Liver (tissue), 3 donors: ENCODE measurements around the gene FAM161A.

Experiments used
- EGR1 ChIP-seq, 2 donors: IDR thresholded peaks; 2 replicates each; pipeline ENCODE4 v1.6.1; 2016 to 2018; ENCODE audit warnings: antibody characterized with exemption in 2 of 2, low read depth in 2 of 2
- FOXA1 ChIP-seq: IDR thresholded peaks from 2 replicates; pipeline ENCODE4 v1.6.1; 2016; ENCODE audit warnings: antibody characterized with exemption
- HNF4A ChIP-seq, 2 donors: conservative IDR thresholded peaks; 2 replicates each; pipeline ENCODE4 v1.6.1; 2016; ENCODE audit warnings: antibody characterized with exemption in 2 of 2, mild to moderate bottlenecking in 2 of 2
- JUND ChIP-seq, 2 donors: IDR thresholded peaks; 2 replicates each; pipeline ENCODE4 v1.6.1; 2016; ENCODE audit warnings: antibody characterized with exemption in 2 of 2
- RAD21 ChIP-seq, 2 donors: IDR thresholded peaks; 2 replicates each; pipeline ENCODE4 v1.6.1; 2016; ENCODE audit warnings: antibody characterized with exemption in 2 of 2, mild to moderate bottlenecking in 2 of 2
- REST ChIP-seq: IDR thresholded peaks from 2 replicates; pipeline ENCODE4 v1.6.1; 2016; ENCODE audit warnings: antibody characterized with exemption, mild to moderate bottlenecking
- RXRA ChIP-seq, 2 donors: IDR thresholded peaks; 2 replicates each; pipeline ENCODE4 v1.6.1; 2017 to 2018; ENCODE audit warnings: antibody characterized with exemption in 2 of 2, mild to moderate bottlenecking in 1 of 2
- SP1 ChIP-seq: IDR thresholded peaks from 2 replicates; pipeline ENCODE4 v1.6.1; 2018; ENCODE audit warnings: antibody characterized with exemption, mild to moderate bottlenecking
- TAF1 ChIP-seq: conservative IDR thresholded peaks from 2 replicates; pipeline ENCODE4 v1.6.1; 2016; ENCODE audit warnings: antibody characterized with exemption, mild to moderate bottlenecking
- YY1 ChIP-seq: IDR thresholded peaks from 2 replicates; pipeline ENCODE4 v1.6.1; 2016; ENCODE audit warnings: antibody characterized with exemption, mild to moderate bottlenecking
- TF ChIP-seq, protein P1 (sequence below): fragments of 150-350 bp; IDR thresholded peaks from 2 replicates; pipeline ENCODE4 v1.5.1; 2017; ENCODE audit warnings: improper control_type of control experiment, low read depth, low read length; ENCODE audit not compliant: missing input control
- TF ChIP-seq, protein P2 (sequence below): IDR thresholded peaks from 2 replicates; pipeline ENCODE4 v1.6.1; 2016; ENCODE audit warnings: antibody characterized with exemption
- TF ChIP-seq, protein P3 (sequence below): IDR thresholded peaks from 2 replicates; pipeline ENCODE4 v1.6.1; 2016; ENCODE audit warnings: antibody characterized with exemption
- TF ChIP-seq, protein P4 (sequence below): IDR thresholded peaks from 2 replicates; pipeline ENCODE4 v1.6.1; 2016; ENCODE audit warnings: antibody characterized with exemption
- donor health status: healthy.
- donor health status: healthy.

- TF ChIP-seq, protein P1, sequence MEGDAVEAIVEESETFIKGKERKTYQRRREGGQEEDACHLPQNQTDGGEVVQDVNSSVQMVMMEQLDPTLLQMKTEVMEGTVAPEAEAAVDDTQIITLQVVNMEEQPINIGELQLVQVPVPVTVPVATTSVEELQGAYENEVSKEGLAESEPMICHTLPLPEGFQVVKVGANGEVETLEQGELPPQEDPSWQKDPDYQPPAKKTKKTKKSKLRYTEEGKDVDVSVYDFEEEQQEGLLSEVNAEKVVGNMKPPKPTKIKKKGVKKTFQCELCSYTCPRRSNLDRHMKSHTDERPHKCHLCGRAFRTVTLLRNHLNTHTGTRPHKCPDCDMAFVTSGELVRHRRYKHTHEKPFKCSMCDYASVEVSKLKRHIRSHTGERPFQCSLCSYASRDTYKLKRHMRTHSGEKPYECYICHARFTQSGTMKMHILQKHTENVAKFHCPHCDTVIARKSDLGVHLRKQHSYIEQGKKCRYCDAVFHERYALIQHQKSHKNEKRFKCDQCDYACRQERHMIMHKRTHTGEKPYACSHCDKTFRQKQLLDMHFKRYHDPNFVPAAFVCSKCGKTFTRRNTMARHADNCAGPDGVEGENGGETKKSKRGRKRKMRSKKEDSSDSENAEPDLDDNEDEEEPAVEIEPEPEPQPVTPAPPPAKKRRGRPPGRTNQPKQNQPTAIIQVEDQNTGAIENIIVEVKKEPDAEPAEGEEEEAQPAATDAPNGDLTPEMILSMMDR, result no peak
- TF ChIP-seq JUND (IDR thresholded peaks at IDR 0.05) (no peak), RAD21 (IDR thresholded peaks at IDR 0.05) (no peak), REST (no peak), EGR1 (IDR thresholded peaks at IDR 0.05; ENCODE audit: low read depth in 2 of 2) (no peak), RXRA (IDR thresholded peaks at IDR 0.05) (no peak), TAF1 (no peak), HNF4A (conservative IDR thresholded peaks at IDR 0.05) (no peak), YY1 (no peak), FOXA1 (no peak), SP1 (no peak)
- TF ChIP-seq, protein P2, sequence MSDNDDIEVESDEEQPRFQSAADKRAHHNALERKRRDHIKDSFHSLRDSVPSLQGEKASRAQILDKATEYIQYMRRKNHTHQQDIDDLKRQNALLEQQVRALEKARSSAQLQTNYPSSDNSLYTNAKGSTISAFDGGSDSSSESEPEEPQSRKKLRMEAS, result no peak
- TF ChIP-seq, protein P3, sequence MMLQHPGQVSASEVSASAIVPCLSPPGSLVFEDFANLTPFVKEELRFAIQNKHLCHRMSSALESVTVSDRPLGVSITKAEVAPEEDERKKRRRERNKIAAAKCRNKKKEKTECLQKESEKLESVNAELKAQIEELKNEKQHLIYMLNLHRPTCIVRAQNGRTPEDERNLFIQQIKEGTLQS, result no peak
- TF ChIP-seq, protein P4, sequence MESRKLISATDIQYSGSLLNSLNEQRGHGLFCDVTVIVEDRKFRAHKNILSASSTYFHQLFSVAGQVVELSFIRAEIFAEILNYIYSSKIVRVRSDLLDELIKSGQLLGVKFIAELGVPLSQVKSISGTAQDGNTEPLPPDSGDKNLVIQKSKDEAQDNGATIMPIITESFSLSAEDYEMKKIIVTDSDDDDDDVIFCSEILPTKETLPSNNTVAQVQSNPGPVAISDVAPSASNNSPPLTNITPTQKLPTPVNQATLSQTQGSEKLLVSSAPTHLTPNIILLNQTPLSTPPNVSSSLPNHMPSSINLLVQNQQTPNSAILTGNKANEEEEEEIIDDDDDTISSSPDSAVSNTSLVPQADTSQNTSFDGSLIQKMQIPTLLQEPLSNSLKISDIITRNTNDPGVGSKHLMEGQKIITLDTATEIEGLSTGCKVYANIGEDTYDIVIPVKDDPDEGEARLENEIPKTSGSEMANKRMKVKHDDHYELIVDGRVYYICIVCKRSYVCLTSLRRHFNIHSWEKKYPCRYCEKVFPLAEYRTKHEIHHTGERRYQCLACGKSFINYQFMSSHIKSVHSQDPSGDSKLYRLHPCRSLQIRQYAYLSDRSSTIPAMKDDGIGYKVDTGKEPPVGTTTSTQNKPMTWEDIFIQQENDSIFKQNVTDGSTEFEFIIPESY, result no peak
Observed at GRCh38 chr2:61857224-61857623, 3.4 kb upstream of the FAM161A start.
